NCI-H748 (cell line): Measurements from ENCODE around the gene NTN5.
"Not testable (repeated sequence)": the region's sequence is repeated elsewhere in the genome, so short reads cannot be mapped to it uniquely, and the experiment has no call there.

Experiments used
- DNase-seq: peaks from one replicate; lab custom pipeline; 2025; ENCODE audit not compliant: unreplicated experiment; lab: John Stamatoyannopoulos, UW

Gene NTN5

GRCh38 chr19:48672994-48673393 lies at the start of gene NTN5:
TSS of gene NTN5 (minus strand) at chr19:48673017. CDS start at chr19:48670986, 2,031 bp downstream.
- no peak for DNase-seq

- no peak for DNase-seq
Observed at GRCh38 chr19:48722196-48722708, 49.4 kb upstream of the NTN5 start.

- DNase-seq, result peak; percentile 100
Observed at GRCh38 chr19:48720613-48721296, 47.9 kb upstream of the NTN5 start.

- DNase-seq, result no peak
Observed at GRCh38 chr19:48720251-48720612, 47.4 kb upstream of the NTN5 start.

GRCh38 chr19:48719263-48720171 lies 46.7 kb upstream of the NTN5 start, which contains the start of gene MAMSTR:
TSS of gene MAMSTR (minus strand) at chr19:48719725. CDS start at chr19:48719031, 694 bp downstream.
- DNase-seq, result no peak

- no peak for DNase-seq
Observed at GRCh38 chr19:48718711-48719231, 46.0 kb upstream of the NTN5 start.

GRCh38 chr19:48718106-48718505 lies 45.3 kb upstream of the NTN5 start:
- not testable (repeated sequence) for DNase-seq

GRCh38 chr19:48716562-48717291 lies 43.9 kb upstream of the NTN5 start:
- DNase-seq, result peak; percentile 66

- DNase-seq, result no peak
Observed at GRCh38 chr19:48715681-48716171, 42.9 kb upstream of the NTN5 start.

- no peak for DNase-seq
Observed at GRCh38 chr19:48714759-48715675, 42.2 kb upstream of the NTN5 start.

GRCh38 chr19:48713864-48714755 lies 41.3 kb upstream of the NTN5 start:
- peak; percentile 100 for DNase-seq

- peak; percentile 68 for DNase-seq
Observed at GRCh38 chr19:48713041-48713863, 40.4 kb upstream of the NTN5 start.

- DNase-seq, result no peak
Observed at GRCh38 chr19:48711106-48711662, 38.4 kb upstream of the NTN5 start.

GRCh38 chr19:48708471-48708870 lies 35.7 kb upstream of the NTN5 start:
- no peak for DNase-seq

- DNase-seq, result no peak
Observed at GRCh38 chr19:48705431-48705830, 32.6 kb upstream of the NTN5 start.

GRCh38 chr19:48703316-48703715 lies 30.5 kb upstream of the NTN5 start:
- no peak for DNase-seq

GRCh38 chr19:48702701-48703100 lies 29.9 kb upstream of the NTN5 start:
- no peak for DNase-seq

- DNase-seq, result no peak
Observed at GRCh38 chr19:48698046-48698445, 25.2 kb upstream of the NTN5 start.
